Nephron (organoid): Measurements from ENCODE around the gene GPR171.

Experiments
- H3K27ac Mint-ChIP-seq, 3 experiments: 2 replicates each; pipeline ENCODE4 v1.8.0; 2020; ENCODE audit warnings: mixed read lengths in 3 of 3, mild to moderate bottlenecking in 2 of 3, moderate library complexity in 1 of 3
- H3K27me3 Mint-ChIP-seq: 2 replicates; pipeline ENCODE4 v1.8.0; 2021; ENCODE audit warnings: low read depth, mild to moderate bottlenecking, moderate library complexity, mixed read lengths
- H3K36me3 Mint-ChIP-seq: 2 replicates; pipeline ENCODE4 v1.8.0; 2020; ENCODE audit warnings: low read depth, mixed read lengths
- H3K4me1 Mint-ChIP-seq: 2 replicates; pipeline ENCODE4 v1.8.0; 2020; ENCODE audit warnings: mixed read lengths
- H3K4me3 Mint-ChIP-seq, 3 experiments: 2 replicates each; pipeline ENCODE4 v1.8.0; 2020; ENCODE audit warnings: mild to moderate bottlenecking in 3 of 3, mixed read lengths in 3 of 3, moderate library complexity in 2 of 3
- H3K9me3 Mint-ChIP-seq: 2 replicates; pipeline ENCODE4 v1.8.0; 2020; ENCODE audit warnings: mixed read lengths
- TF ChIP-seq, protein P1 (sequence below), 3 experiments: fragments of 200-600 bp; sonication (generic); IDR thresholded peaks; one replicate each; pipeline ENCODE4 v1.5.0; 2021; ENCODE audit warnings: antibody characterized with exemption in 3 of 3; ENCODE audit not compliant: unreplicated experiment in 3 of 3

Gene GPR171

DNA sequence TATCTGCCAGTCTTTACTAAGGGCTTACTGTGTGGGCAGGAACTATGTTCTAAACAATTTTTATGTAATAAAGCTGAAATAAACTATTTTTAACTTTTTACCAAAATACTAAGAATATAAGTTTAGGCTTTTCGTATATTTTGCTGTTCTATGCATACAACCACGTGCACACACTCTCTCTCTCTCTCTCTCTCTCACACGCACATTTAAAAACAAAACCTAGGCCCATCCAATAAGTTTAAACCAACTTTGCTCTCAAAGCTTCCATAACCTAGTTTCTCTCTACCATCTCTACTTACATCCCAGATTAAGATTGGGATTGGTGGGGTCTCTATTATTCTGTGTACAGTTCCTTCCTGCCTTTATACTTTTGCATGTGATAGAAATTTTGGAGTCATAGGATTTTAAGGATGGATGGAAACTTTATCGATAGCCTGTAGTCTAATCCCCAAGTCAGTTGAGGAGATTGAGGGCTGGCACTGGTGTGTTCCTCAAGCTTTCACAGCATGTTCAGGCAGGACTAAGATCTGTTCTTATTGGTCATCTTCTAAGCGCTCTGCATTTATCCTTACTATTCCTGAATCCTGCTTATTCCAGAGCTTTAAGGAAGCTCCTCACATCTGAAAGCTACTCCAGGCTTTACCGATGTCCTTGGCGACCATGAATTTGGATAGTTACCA, 1.8 kb downstream of the GPR171 start:
- Mint-ChIP-seq H3K27ac (no peak overlapping the region), H3K36me3 (peaks cover 4% of the 10 kb centered on the region), H3K27me3 (no peaks in the 10 kb centered on the region), H3K9me3 (no peaks in the 10 kb centered on the region), H3K4me1 (no peaks in the 10 kb centered on the region), H3K4me3 (no peak overlapping the region)
- TF ChIP-seq, protein P1, sequence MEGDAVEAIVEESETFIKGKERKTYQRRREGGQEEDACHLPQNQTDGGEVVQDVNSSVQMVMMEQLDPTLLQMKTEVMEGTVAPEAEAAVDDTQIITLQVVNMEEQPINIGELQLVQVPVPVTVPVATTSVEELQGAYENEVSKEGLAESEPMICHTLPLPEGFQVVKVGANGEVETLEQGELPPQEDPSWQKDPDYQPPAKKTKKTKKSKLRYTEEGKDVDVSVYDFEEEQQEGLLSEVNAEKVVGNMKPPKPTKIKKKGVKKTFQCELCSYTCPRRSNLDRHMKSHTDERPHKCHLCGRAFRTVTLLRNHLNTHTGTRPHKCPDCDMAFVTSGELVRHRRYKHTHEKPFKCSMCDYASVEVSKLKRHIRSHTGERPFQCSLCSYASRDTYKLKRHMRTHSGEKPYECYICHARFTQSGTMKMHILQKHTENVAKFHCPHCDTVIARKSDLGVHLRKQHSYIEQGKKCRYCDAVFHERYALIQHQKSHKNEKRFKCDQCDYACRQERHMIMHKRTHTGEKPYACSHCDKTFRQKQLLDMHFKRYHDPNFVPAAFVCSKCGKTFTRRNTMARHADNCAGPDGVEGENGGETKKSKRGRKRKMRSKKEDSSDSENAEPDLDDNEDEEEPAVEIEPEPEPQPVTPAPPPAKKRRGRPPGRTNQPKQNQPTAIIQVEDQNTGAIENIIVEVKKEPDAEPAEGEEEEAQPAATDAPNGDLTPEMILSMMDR (IDR thresholded peaks at IDR 0.05; ENCODE audit: unreplicated experiment in 3 of 3), result no peak

DNA sequence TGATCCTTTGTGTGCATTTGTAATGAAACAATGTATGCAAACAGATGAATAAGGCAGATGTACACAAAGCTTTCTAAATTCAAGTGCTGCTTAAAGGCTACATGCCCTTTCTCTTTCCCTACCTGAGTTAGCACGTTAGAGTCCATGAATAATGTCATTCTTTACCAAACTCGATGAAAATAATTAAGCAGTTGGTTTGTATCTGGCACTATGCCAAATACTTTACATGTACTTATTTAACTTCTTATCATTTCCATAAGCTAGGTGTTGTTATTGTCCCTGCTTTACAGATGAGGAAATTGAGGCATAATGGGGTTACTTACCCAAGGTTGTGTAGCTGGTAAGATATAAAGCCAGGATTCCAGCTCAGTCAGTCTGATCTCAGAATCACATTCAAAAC, 2.4 kb downstream of the GPR171 start:
- Mint-ChIP-seq H3K27ac (no peak overlapping the region), H3K4me1 (no peaks in the 10 kb centered on the region), H3K4me3 (no peak overlapping the region), H3K9me3 (no peaks in the 10 kb centered on the region), H3K27me3 (no peaks in the 10 kb centered on the region), H3K36me3 (peaks cover 4% of the 10 kb centered on the region)
- TF ChIP-seq, protein P1 (IDR thresholded peaks at IDR 0.05; ENCODE audit: unreplicated experiment in 3 of 3), result no peak

DNA sequence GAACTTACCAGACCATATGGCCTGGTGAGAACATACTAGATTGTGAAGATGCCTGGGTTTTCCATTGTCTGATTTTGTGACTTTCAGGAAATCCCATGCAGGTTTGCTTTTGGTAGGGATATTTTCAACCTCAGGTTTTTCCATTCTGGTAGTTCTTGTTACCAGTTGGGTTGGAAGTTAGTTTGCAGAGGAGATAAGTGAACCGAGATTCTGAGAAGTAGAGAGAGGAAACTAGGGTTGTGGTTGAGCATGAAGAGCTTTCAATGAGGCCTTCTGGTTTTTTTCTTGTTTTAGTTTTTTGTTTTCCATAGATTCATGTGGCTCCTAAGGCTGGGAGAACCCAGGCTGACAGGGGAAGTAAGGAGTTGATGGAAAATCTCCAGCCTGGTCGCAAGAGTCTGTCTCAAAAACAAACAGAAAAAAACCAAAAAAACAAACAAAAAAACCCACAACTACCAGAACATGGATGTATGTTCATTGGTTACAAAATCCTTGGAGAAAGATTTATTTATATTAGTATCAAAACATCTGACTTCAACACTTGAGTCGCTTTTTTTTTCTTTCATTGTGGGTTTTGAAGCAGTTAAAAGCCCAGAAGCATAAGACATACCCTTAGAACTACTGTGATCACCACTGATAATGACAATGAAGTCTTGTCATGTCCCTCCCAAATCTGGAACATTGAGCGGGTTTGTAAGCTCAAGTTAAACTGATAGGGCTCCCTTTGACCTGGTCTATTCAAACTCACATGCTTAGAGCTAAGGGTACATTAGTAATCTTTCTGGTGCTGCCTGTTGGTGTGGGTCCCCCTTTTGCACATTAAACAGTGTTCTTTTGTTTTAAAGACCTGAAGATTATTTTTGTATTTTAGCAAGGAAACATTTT, 3.2 kb downstream of the GPR171 start:
- H3K4me1 Mint-ChIP-seq, result no peaks in the 10 kb centered on the region
- TF ChIP-seq, protein P1 (IDR thresholded peaks at IDR 0.05; ENCODE audit: unreplicated experiment in 3 of 3), result no peak
- no peak overlapping the region for H3K4me3 Mint-ChIP-seq
- no peaks in the 10 kb centered on the region for H3K9me3 Mint-ChIP-seq
- no peak overlapping the region for H3K27ac Mint-ChIP-seq
- peaks cover 4% of the 10 kb centered on the region for H3K36me3 Mint-ChIP-seq
- no peaks in the 10 kb centered on the region for H3K27me3 Mint-ChIP-seq

DNA sequence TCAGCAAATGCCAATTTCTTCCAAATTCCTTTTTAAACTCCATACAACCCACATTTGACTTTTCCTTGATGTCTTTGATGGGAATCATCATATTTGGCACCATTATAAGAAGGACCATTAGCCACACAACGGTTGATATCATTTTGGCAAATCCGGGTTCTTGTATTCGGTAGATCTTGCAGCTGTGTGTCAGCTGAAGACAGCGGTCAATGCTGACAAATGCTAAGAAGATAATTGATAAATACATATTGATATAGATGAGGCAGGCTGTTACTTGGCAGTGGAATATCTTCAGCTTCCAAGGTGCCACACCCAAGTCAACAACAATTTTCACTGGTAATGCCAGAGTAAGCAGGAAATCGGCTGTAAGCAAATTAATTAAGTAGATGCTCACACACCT, 4.2 kb downstream of the GPR171 start:
- Mint-ChIP-seq H3K4me1 (no peaks in the 10 kb centered on the region), H3K9me3 (no peaks in the 10 kb centered on the region), H3K27me3 (no peaks in the 10 kb centered on the region), H3K36me3 (peaks cover 9% of the 10 kb centered on the region), H3K27ac (no peak overlapping the region), H3K4me3 (no peak overlapping the region)
- TF ChIP-seq, protein P1 (IDR thresholded peaks at IDR 0.05; ENCODE audit: unreplicated experiment in 3 of 3), result no peak

DNA sequence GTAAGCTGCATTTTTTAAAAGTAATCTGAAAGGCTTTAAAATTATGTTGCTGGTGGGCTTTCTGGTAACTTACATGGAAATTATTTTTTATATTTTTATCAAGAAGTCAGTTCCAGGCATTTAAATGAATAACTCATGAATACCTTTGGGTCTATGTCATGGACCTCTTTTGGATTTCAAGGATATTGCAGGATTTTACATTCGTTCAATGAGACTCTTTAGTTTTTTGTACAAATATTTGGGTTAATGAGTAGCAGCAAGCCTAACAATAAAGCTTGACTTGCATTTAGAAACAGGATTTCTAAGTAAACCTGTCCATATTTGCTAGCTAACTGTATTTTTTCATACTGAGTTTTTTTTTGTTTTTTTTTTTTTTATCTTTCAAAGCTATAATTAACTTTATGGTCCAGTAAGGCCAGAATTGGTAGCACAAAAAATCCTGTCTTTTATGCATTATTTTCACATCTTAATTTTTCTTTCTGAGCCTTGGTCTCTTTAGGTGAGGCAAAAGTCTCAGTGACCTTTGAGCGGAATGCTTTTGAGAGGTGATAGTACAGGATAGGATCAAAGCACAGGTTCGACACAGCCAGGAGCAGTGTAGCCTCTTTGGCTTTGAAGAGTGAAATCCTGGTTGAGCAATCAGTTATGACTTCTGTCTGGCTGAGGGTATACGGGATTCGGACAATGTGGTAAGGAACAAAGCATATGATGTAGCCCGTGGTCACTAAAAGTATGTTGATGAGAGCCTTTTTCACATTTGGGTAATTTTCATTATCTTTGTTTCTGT, 4.8 kb downstream of the GPR171 start:
- TF ChIP-seq, protein P1 (IDR thresholded peaks at IDR 0.05; ENCODE audit: unreplicated experiment in 3 of 3), result no peak
- Mint-ChIP-seq H3K4me3 (no peak overlapping the region), H3K27me3 (no peaks in the 10 kb centered on the region), H3K9me3 (no peaks in the 10 kb centered on the region), H3K27ac (peak overlapping the region in 2 of 3 experiments; percentile 68 to 88), H3K36me3 (peaks cover 12% of the 10 kb centered on the region), H3K4me1 (no peaks in the 10 kb centered on the region)
